NCI-H510A treated with DMSO at 0.1 percent for 48 hours (cell line): ENCODE measurements around the gene PRRG4.
"Not testable (repeated sequence)": the region's sequence is repeated elsewhere in the genome, so short reads cannot be mapped to it uniquely, and the experiment has no call there.

Experiments used
- DNase-seq: peaks from one replicate; lab custom pipeline; 2025; lab: John Stamatoyannopoulos, UW

PRRG4 gene

GRCh38 chr11:32830796-32831195, 1.1 kb downstream of the PRRG4 start:
- no peak for DNase-seq

GRCh38 chr11:32831221-32831620, 1.5 kb downstream of the PRRG4 start:
- DNase-seq, result no peak

GRCh38 chr11:32833921-32834320, 4.2 kb downstream of the PRRG4 start:
- no peak for DNase-seq

GRCh38 chr11:32836946-32837345, 7.2 kb downstream of the PRRG4 start:
- DNase-seq, result no peak

- no peak for DNase-seq
Measured at GRCh38 chr11:32838505-32839274, 9.0 kb downstream of the PRRG4 start.

GRCh38 chr11:32839308-32839707, 9.6 kb downstream of the PRRG4 start:
- no peak for DNase-seq

- DNase-seq, result no peak
Measured at GRCh38 chr11:32840587-32840986, 10.9 kb downstream of the PRRG4 start.

- DNase-seq, result no peak
Measured at GRCh38 chr11:32843544-32843943, 13.8 kb downstream of the PRRG4 start.

- DNase-seq, result no peak
Measured at GRCh38 chr11:32847511-32847910, 17.8 kb downstream of the PRRG4 start.

- DNase-seq, result no peak
Measured at GRCh38 chr11:32849761-32850160, 20.0 kb downstream of the PRRG4 start.

GRCh38 chr11:32851251-32851650, 21.5 kb downstream of the PRRG4 start:
- DNase-seq, result no peak

- no peak for DNase-seq
Measured at GRCh38 chr11:32852207-32852606, 22.5 kb downstream of the PRRG4 start.

GRCh38 chr11:32855601-32856000, 25.9 kb downstream of the PRRG4 start:
- DNase-seq, result no peak

GRCh38 chr11:32858731-32859130, 29.0 kb downstream of the PRRG4 start:
- DNase-seq, result no peak

GRCh38 chr11:32861850-32862577, 32.3 kb downstream of the PRRG4 start:
- DNase-seq, result no peak

GRCh38 chr11:32864555-32864954, 34.8 kb downstream of the PRRG4 start:
- no peak for DNase-seq

- not testable (repeated sequence) for DNase-seq
Measured at GRCh38 chr11:32868752-32869151, 39.0 kb downstream of the PRRG4 start.

- no peak for DNase-seq
Measured at GRCh38 chr11:32870676-32871075, 40.9 kb downstream of the PRRG4 start.

- no peak for DNase-seq
Measured at GRCh38 chr11:32874132-32874531, 44.4 kb downstream of the PRRG4 start.

GRCh38 chr11:32881286-32881685, 51.6 kb downstream of the PRRG4 start:
- DNase-seq, result no peak

GRCh38 chr11:32883421-32883820, 53.7 kb downstream of the PRRG4 start:
- no peak for DNase-seq

- no peak for DNase-seq
Measured at GRCh38 chr11:32884023-32884422, 54.3 kb downstream of the PRRG4 start.

- DNase-seq, result no peak
Measured at GRCh38 chr11:32884770-32885384, 55.1 kb downstream of the PRRG4 start.
